Endothelial cell of umbilical vein (primary cell): ENCODE measurements around the gene CALHM5. TPM values are rescaled to one million over a fixed set of nuclear protein-coding genes. Genes with fewer than 3 reads are reported as not detected.

Experiments used
- BruUV-seq: library from RNA; stranded (reverse); fragments of 400-500 nt; replicated peaks from 2 replicates; lab custom pipeline; 2021; lab: Mats Ljungman, UMichigan
- CTCF ChIA-PET: fragments of 300-600, 350-600 bp; sonication (Branson Sonifier 250); formaldehyde crosslinking; loops from one replicate; lab custom pipeline; 2021; ENCODE audit warnings: antibody characterized with exemption, inconsistent platforms; lab: Charles Lee
- POLR2A ChIA-PET: fragments of 300-600, 350-600 bp; sonication (Branson Sonifier 250); formaldehyde crosslinking; loops from one replicate; lab custom pipeline; 2021; ENCODE audit warnings: antibody characterized with exemption, inconsistent platforms; lab: Charles Lee
- DNase-seq: peaks from one replicate; pipeline ENCODE4 v3.0.0-alpha.2; 2011; ENCODE audit warnings: low read depth, low spot score
- FAIRE-seq: peaks from 2 replicates; lab custom pipeline; 2011; peaks lifted over from hg19 to GRCh38; lab: Jason Lieb, UNC
- H2AFZ ChIP-seq: 2 replicates; pipeline ENCODE4 v1.6.0; 2012; ENCODE audit warnings: low read depth, low read length, control low read depth, inconsistent platforms
- H3K27ac ChIP-seq: 2 replicates; pipeline ENCODE4 v1.5.1; 2011; ENCODE audit warnings: low read depth, mild to moderate bottlenecking, control low read depth, low read length, moderate library complexity; ENCODE audit not compliant: insufficient read depth
- H3K27me3 ChIP-seq, 2 experiments: 2 replicates each; pipeline versions ENCODE4 v1.6.0 to v1.6.1; 2011; ENCODE audit warnings: low read length in 2 of 2, mixed read lengths in 1 of 2; ENCODE audit not compliant: control insufficient read depth in 2 of 2, insufficient read depth in 2 of 2
- H3K36me3 ChIP-seq, 2 experiments: 2 replicates in 1 of 2; 3 replicates in 1 of 2; pipeline ENCODE4 v1.5.1; 2011; ENCODE audit warnings: low read length in 2 of 2, mild to moderate bottlenecking in 1 of 2, moderate library complexity in 1 of 2; ENCODE audit not compliant: control insufficient read depth in 2 of 2, insufficient read depth in 2 of 2; ENCODE audit errors: extremely low read depth in 1 of 2
- H3K4me1 ChIP-seq: 3 replicates; pipeline ENCODE4 v1.5.1; 2011; ENCODE audit warnings: mild to moderate bottlenecking, low read length; ENCODE audit not compliant: control insufficient read depth, insufficient read depth; ENCODE audit errors: extremely low read depth
- H3K4me2 ChIP-seq: 2 replicates; pipeline ENCODE4 v1.6.1; 2011; ENCODE audit warnings: low read length, control low read depth, mixed read lengths; ENCODE audit not compliant: insufficient read depth
- H3K4me3 ChIP-seq, 3 experiments: fragments of 200-600 bp in 1 of 3; sonication (generic), shearing (Covaris generic) in 1 of 3; replicated peaks in 1 of 3; 2 replicates each; pipeline ENCODE4 v1.5.1; 2011 to 2016; ENCODE audit warnings: control low read depth in 3 of 3, low read length in 3 of 3, mild to moderate bottlenecking in 2 of 3, inconsistent platforms in 1 of 3, low read depth in 1 of 3, moderate library complexity in 1 of 3; ENCODE audit not compliant: insufficient read depth in 1 of 3
- H3K79me2 ChIP-seq: 2 replicates; pipeline ENCODE4 v1.6.0; 2012; ENCODE audit warnings: low read length, inconsistent platforms; ENCODE audit not compliant: control insufficient read depth, insufficient read depth
- H3K9ac ChIP-seq: replicated peaks from 2 replicates; pipeline ENCODE3; 2011; ENCODE audit warnings: low read length, control low read depth; ENCODE audit not compliant: insufficient read depth; ENCODE audit errors: extremely low read depth
- H3K9me1 ChIP-seq: replicated peaks from 3 replicates; pipeline ENCODE4 v1.6.0; 2011; ENCODE audit warnings: mild to moderate bottlenecking, low read length; ENCODE audit not compliant: control insufficient read depth, insufficient read depth; ENCODE audit errors: extremely low read depth
- H3K9me3 ChIP-seq: replicated peaks from 2 replicates; pipeline ENCODE4 v1.5.1; 2012; ENCODE audit warnings: low read length, inconsistent platforms; ENCODE audit not compliant: control insufficient read depth, insufficient read depth
- H4K20me1 ChIP-seq: replicated peaks from 2 replicates; pipeline ENCODE3; 2011; ENCODE audit warnings: mild to moderate bottlenecking, low read length; ENCODE audit not compliant: control insufficient read depth, insufficient read depth; ENCODE audit errors: extremely low read depth
- CTCF ChIP-seq, 2 donors: IDR thresholded peaks; 1 replicate in 1 of 2; 2 replicates in 1 of 2; pipeline ENCODE4 v1.5.1; 2011; ENCODE audit warnings: low read length in 2 of 2, mild to moderate bottlenecking in 2 of 2, moderate library complexity in 2 of 2, control low read depth in 1 of 2, inconsistent platforms in 1 of 2, low read depth in 1 of 2; ENCODE audit not compliant: insufficient read depth in 1 of 2; ENCODE audit errors: extremely low read depth in 1 of 2
- EZH2 ChIP-seq: IDR thresholded peaks from 2 replicates; pipeline ENCODE4 v1.6.1; 2012; ENCODE audit warnings: borderline replicate concordance, low read depth, mild to moderate bottlenecking, moderate library complexity, low read length, inconsistent platforms; ENCODE audit not compliant: severe bottlenecking
- FOS ChIP-seq: IDR thresholded peaks from 2 replicates; pipeline ENCODE4 v1.6.1; 2011; ENCODE audit warnings: mild to moderate bottlenecking, low read length, moderate library complexity, borderline replicate concordance; ENCODE audit not compliant: insufficient read depth
- GATA2 ChIP-seq: IDR thresholded peaks from 2 replicates; pipeline ENCODE4 v1.7.0; 2011; ENCODE audit warnings: low read depth, mild to moderate bottlenecking, moderate library complexity, mixed read lengths, low read length; ENCODE audit not compliant: insufficient read length, insufficient read depth
- JUN ChIP-seq: IDR thresholded peaks from 2 replicates; pipeline ENCODE4 v1.6.1; 2011; ENCODE audit warnings: borderline replicate concordance, low read depth; ENCODE audit not compliant: insufficient read length, insufficient read depth
- MYC ChIP-seq: IDR thresholded peaks from one replicate; pipeline ENCODE4 v1.6.1; 2011; ENCODE audit warnings: mild to moderate bottlenecking, low read depth, low read length
- POLR2A ChIP-seq: IDR thresholded peaks from 2 replicates; pipeline ENCODE4 v1.6.1; 2012; ENCODE audit warnings: low read depth, mild to moderate bottlenecking, control low read depth, low read length
- POLR2AphosphoS5 ChIP-seq: IDR thresholded peaks from 2 replicates; pipeline ENCODE4 v1.6.1; 2012; ENCODE audit warnings: low read depth, mild to moderate bottlenecking, control low read depth, low read length, moderate library complexity; ENCODE audit not compliant: insufficient read depth
- dilution Hi-C: fragments of 300-500 bp; cut with MboI; formaldehyde crosslinking; loops from one replicate; pipeline ENCODE4 v1.15.0; 2019; ENCODE audit warnings: low sequenced_read_pairs; ENCODE audit not compliant: extremely low pct_ligation_motif_present
- intact Hi-C: fragments of 100-400 bp; cut with micrococcal nuclease; formaldehyde crosslinking; loops from one replicate; pipeline ENCODE4 v1.10.0; 2022
- polyA plus RNA-seq, 4 experiments: library from polyadenylated mRNA; depleted of rRNA in 3 of 4; stranded (reverse) in 3 of 4; unstranded in 1 of 4; fragments of >200 nt; gene quantifications; 2 replicates each; pipeline versions ENCODE4 v1.2.1 to v1.2.3, GENCODE V29; 2011 to 2012; ENCODE audit warnings: missing spikeins in 1 of 4
- total RNA-seq: library from RNA; stranded (reverse); gene quantifications from 2 replicates; pipeline ENCODE4 v1.2.3, GENCODE V29; 2021
- TF ChIP-seq, protein P1 (sequence below): IDR thresholded peaks from 2 replicates; pipeline ENCODE4 v1.6.1; 2011; ENCODE audit not compliant: insufficient read depth, insufficient read length

CALHM5 gene
- total and polyA plus RNA-seq, 2 donors (not counting 3 experiments of a cell fraction or from before 2014, with no cell fraction given): 4.5 to 6.6 TPM

DNA sequence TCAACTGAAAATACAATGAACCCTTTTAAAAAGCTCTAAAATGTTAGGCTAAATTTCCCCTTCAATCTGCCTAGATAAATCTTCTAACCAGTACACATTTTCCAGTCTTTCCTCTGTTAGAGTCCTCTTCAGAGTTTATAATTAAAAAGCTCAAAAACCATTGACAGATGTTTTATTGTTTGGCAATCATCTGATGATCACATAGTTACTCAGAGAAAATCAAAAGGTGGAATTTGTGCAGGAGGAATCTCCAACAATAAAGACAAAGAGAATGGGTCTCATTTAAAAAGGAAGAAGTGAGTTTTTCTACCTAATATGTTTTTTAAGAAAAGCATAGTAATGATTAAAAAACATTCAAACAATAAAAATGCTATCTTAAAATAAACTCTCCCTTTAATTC is 31.0 kb downstream of the CALHM5 start:
- POLR2A ChIA-PET: no interaction called here
- no peaks in the 10 kb centered on the region for H3K79me2 ChIP-seq
- intact Hi-C loops: no loop called here
- dilution Hi-C loops: no loop called here
- no peak overlapping the region for H3K4me3 ChIP-seq
- H3K27me3 ChIP-seq: no peaks in the 10 kb centered on the region
- CTCF ChIA-PET: interaction anchor here (0.9 to 6.6 kb wide), 10 partner anchors 8 to 274 kb away, joined by 3 to 73 read pairs (median 8); partner anchors contain the start of gene CALHM4
- H3K4me1 ChIP-seq: no peaks in the 10 kb centered on the region
- no peaks in the 10 kb centered on the region for H3K36me3 ChIP-seq
- H3K9ac ChIP-seq: no peak overlapping the region
- H2AFZ ChIP-seq: no peak overlapping the region
- no peaks in the 10 kb centered on the region for H3K9me1 ChIP-seq
- H3K9me3 ChIP-seq: no peaks in the 10 kb centered on the region
- no TSS peak for BruUV-seq
- H3K27ac ChIP-seq: no peak overlapping the region
- no peaks in the 10 kb centered on the region for H4K20me1 ChIP-seq
- FAIRE-seq (no peak), DNase-seq (no peak)
- no peak overlapping the region for H3K4me2 ChIP-seq
- TF ChIP-seq GATA2: no peak
- no peak for TF ChIP-seq POLR2A
- TF ChIP-seq, protein P1, sequence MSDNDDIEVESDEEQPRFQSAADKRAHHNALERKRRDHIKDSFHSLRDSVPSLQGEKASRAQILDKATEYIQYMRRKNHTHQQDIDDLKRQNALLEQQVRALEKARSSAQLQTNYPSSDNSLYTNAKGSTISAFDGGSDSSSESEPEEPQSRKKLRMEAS: no peak

DNA sequence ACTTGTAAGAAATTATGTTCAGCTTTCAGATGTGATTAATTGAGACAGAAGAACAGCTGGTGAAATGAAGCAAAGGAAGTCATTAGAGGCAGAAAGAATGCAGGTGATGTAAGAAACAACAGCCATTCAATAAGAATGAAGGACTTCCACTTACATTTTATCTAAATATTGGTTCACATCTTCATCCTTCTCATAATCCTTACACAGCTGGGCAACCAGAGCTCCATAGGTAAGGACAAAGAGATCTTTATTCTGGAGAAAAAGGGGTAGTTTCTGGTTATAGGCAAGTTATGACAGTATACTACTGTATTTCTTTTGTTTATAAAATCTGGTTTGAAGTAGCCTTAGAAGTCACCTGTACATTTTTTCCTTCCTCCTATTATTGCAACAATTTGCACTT is 31.7 kb downstream of the CALHM5 start:
- no peaks in the 10 kb centered on the region for H3K9me1 ChIP-seq
- no TSS peak for BruUV-seq
- dilution Hi-C loops: no loop called here
- DNase-seq (no peak), FAIRE-seq (no peak)
- CTCF ChIA-PET: interaction anchor here (0.8 to 4.0 kb wide), 5 partner anchors 8 to 256 kb away, joined by 3 to 13 read pairs (median 7); no protein-coding TSS in a partner anchor
- H3K36me3 ChIP-seq: no peaks in the 10 kb centered on the region
- no peak overlapping the region for H3K9ac ChIP-seq
- no peak overlapping the region for H3K27ac ChIP-seq
- TF ChIP-seq, protein P1: no peak
- no peak for TF ChIP-seq FOS
- no peak for TF ChIP-seq EZH2
- no peak for TF ChIP-seq JUN
- no peak for TF ChIP-seq POLR2A
- no peak for TF ChIP-seq POLR2AphosphoS5
- TF ChIP-seq MYC: no peak
- TF ChIP-seq GATA2: no peak
- TF ChIP-seq CTCF (IDR thresholded peaks at IDR 0.05; ENCODE audit: extremely low read depth in 1 of 2, insufficient read depth in 1 of 2, low read depth in 1 of 2, low read length in 2 of 2): no peak
- no peak overlapping the region for H2AFZ ChIP-seq
- no peaks in the 10 kb centered on the region for H3K27me3 ChIP-seq
- H3K4me1 ChIP-seq: no peaks in the 10 kb centered on the region
- no peak overlapping the region for H3K4me3 ChIP-seq
- H3K4me2 ChIP-seq: no peak overlapping the region
- no peaks in the 10 kb centered on the region for H3K79me2 ChIP-seq
- intact Hi-C loops: no loop called here
- POLR2A ChIA-PET: no interaction called here
- H4K20me1 ChIP-seq: no peaks in the 10 kb centered on the region
- no peaks in the 10 kb centered on the region for H3K9me3 ChIP-seq
